Mesenchymal stem cell (in vitro differentiated cells and primary cell): ENCODE results near the gene SDHA.
A peak's percentile ranks its signal among the peaks of the same experiment; 100 is the strongest.
"Not testable (repeated sequence)": the region's sequence is repeated elsewhere in the genome, so short reads cannot be mapped to it uniquely, and the experiment has no call there.

Experiments
- DNase-seq: peaks from one replicate; pipeline ENCODE4 v3.0.0-alpha.2; 2013
- H2AFZ ChIP-seq: one replicate; pipeline ENCODE4 v1.6.1; 2013; ENCODE audit warnings: low read depth, mild to moderate bottlenecking, control low read depth, inconsistent platforms, low read length, moderate library complexity
- H2AK5ac ChIP-seq: 2 replicates; pipeline ENCODE4 v1.6.1; 2013; ENCODE audit warnings: low read length, moderate library complexity, mild to moderate bottlenecking, inconsistent platforms; ENCODE audit not compliant: severe bottlenecking
- H2BK120ac ChIP-seq: one replicate; pipeline ENCODE4 v1.6.1; 2013; ENCODE audit warnings: low read depth, mild to moderate bottlenecking, inconsistent platforms, low read length, moderate library complexity
- H2BK12ac ChIP-seq, 2 experiments: one replicate each; pipeline ENCODE4 v1.6.1; 2013; ENCODE audit warnings: inconsistent platforms in 2 of 2, low read length in 2 of 2, mild to moderate bottlenecking in 2 of 2, moderate library complexity in 2 of 2, control low read depth in 1 of 2
- H2BK15ac ChIP-seq: one replicate; pipeline ENCODE4 v1.6.1; 2013; ENCODE audit warnings: mild to moderate bottlenecking, low read depth, inconsistent platforms; ENCODE audit not compliant: poor library complexity, severe bottlenecking
- H2BK5ac ChIP-seq: 2 replicates; pipeline ENCODE4 v1.6.1; 2013; ENCODE audit warnings: low read depth, mild to moderate bottlenecking, low read length, control low read depth, inconsistent platforms; ENCODE audit not compliant: poor library complexity, severe bottlenecking
- H3K14ac ChIP-seq, 2 experiments: one replicate each; pipeline ENCODE4 v1.6.1; 2013; ENCODE audit warnings: inconsistent platforms in 2 of 2, low read length in 2 of 2, control low read depth in 1 of 2, mild to moderate bottlenecking in 1 of 2, moderate library complexity in 1 of 2
- H3K18ac ChIP-seq, 2 experiments: one replicate each; pipeline ENCODE4 v1.6.1; 2013; ENCODE audit warnings: inconsistent platforms in 2 of 2, low read length in 2 of 2, control low read depth in 1 of 2, low read depth in 1 of 2, mild to moderate bottlenecking in 1 of 2
- H3K23ac ChIP-seq, 2 experiments: one replicate each; pipeline ENCODE4 v1.6.1; 2013; ENCODE audit warnings: inconsistent platforms in 2 of 2, low read length in 2 of 2, mild to moderate bottlenecking in 2 of 2, moderate library complexity in 2 of 2, control low read depth in 1 of 2
- H3K27ac ChIP-seq: 2 replicates; pipeline ENCODE4 v1.5.1; 2013; ENCODE audit warnings: mild to moderate bottlenecking, moderate library complexity, low read length, control low read depth, inconsistent platforms; ENCODE audit not compliant: poor library complexity, severe bottlenecking
- H3K27me3 ChIP-seq, 2 experiments: 2 replicates each; pipeline versions ENCODE4 v1.6.1 to v1.7.0; 2013; ENCODE audit warnings: low read length in 2 of 2, mild to moderate bottlenecking in 2 of 2, moderate library complexity in 2 of 2, control low read depth in 1 of 2, inconsistent platforms in 1 of 2; ENCODE audit not compliant: control insufficient read depth in 1 of 2, insufficient read depth in 1 of 2
- H3K36me3 ChIP-seq, 2 experiments: 2 replicates each; pipeline versions ENCODE4 v1.6.1 to v1.7.0; 2013; ENCODE audit warnings: low read length in 2 of 2, control low read depth in 1 of 2, inconsistent platforms in 1 of 2, low read depth in 1 of 2, mild to moderate bottlenecking in 1 of 2; ENCODE audit not compliant: insufficient read depth in 2 of 2, control insufficient read depth in 1 of 2
- H3K4ac ChIP-seq, 2 experiments: one replicate each; pipeline ENCODE4 v1.6.1; 2013; ENCODE audit warnings: inconsistent platforms in 2 of 2, low read length in 2 of 2, mild to moderate bottlenecking in 2 of 2, moderate library complexity in 2 of 2, control low read depth in 1 of 2, low read depth in 1 of 2
- H3K4me1 ChIP-seq: 2 replicates; pipeline ENCODE4 v1.6.1; 2013; ENCODE audit warnings: low read depth, low read length, control low read depth; ENCODE audit not compliant: control insufficient read depth, insufficient read depth
- H3K4me2 ChIP-seq: 2 replicates; pipeline ENCODE4 v1.6.1; 2013; ENCODE audit warnings: low read length, mild to moderate bottlenecking, inconsistent platforms; ENCODE audit not compliant: poor library complexity, severe bottlenecking
- H3K4me3 ChIP-seq, 2 experiments: 2 replicates each; pipeline versions ENCODE4 v1.5.1 to v1.7.0; 2013; ENCODE audit warnings: low read length in 2 of 2, mild to moderate bottlenecking in 2 of 2, control low read depth in 1 of 2, low read depth in 1 of 2; ENCODE audit not compliant: insufficient read depth in 1 of 2
- H3K79me1 ChIP-seq: replicated peaks from 2 replicates; pipeline ENCODE4 v1.6.1; 2013; ENCODE audit warnings: mild to moderate bottlenecking, control low read depth, low read length, inconsistent platforms; ENCODE audit not compliant: poor library complexity, severe bottlenecking
- H3K9ac ChIP-seq: 2 replicates; pipeline ENCODE4 v1.7.0; 2013; ENCODE audit warnings: mild to moderate bottlenecking, low read length, moderate library complexity
- H3K9me3 ChIP-seq: 2 replicates; pipeline ENCODE4 v1.7.0; 2013; ENCODE audit warnings: mild to moderate bottlenecking, low read length; ENCODE audit not compliant: control insufficient read depth
- H4K8ac ChIP-seq: one replicate; pipeline ENCODE4 v1.6.1; 2013; ENCODE audit warnings: inconsistent platforms, mild to moderate bottlenecking, low read length, moderate library complexity
- H4K91ac ChIP-seq: one replicate; pipeline ENCODE4 v1.6.1; 2013; ENCODE audit warnings: mild to moderate bottlenecking, low read length, inconsistent platforms
- WGBS: methylation state at CpG from one replicate; pipeline ENCODE4 v1.1.7; 2013; ENCODE audit warnings: mixed read lengths; 5-methylcytosine and 5-hydroxymethylcytosine counted together

Gene SDHA

DNA sequence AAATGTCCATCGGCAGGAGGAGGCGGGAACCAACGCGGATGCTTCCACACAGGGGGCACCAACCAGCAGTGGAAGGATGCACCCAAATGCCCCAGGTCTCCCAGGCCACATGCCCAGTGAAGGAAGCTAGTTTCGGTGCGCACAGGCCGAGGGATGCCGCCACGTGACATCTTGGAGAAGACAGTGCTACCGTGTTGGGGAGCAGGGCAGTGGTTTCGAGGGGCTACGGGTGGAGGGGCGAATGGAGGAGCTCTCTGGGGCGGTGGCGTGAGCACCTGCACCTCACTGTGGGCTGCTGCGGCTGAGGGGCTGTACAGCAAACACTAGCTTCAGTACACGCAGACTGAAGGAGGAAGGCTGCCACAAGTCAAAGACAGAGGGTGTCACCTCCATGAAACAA is 76.7 kb downstream of the SDHA start:
- H2AK5ac ChIP-seq, H2BK15ac ChIP-seq, H3K18ac ChIP-seq, H3K4ac ChIP-seq, H3K27me3 ChIP-seq, H2BK5ac ChIP-seq, H4K91ac ChIP-seq, H4K8ac ChIP-seq, H3K4me3 ChIP-seq, H3K9me3 ChIP-seq, H2BK120ac ChIP-seq, H2AFZ ChIP-seq, H3K23ac ChIP-seq, H2BK12ac ChIP-seq, DNase-seq, H3K4me2 ChIP-seq, H3K9ac ChIP-seq, H3K27ac ChIP-seq, H3K14ac ChIP-seq: not testable (repeated sequence)
- H3K79me1 ChIP-seq, result peaks cover 13% of the 10 kb centered on the region
- WGBS, result 98% methylated on average over 13 of the region's 17 CpGs
- H3K36me3 ChIP-seq, result peaks cover 10 to 11% of the 10 kb centered on the region in 2 experiments
- H3K4me1 ChIP-seq, result peaks cover 16% of the 10 kb centered on the region

DNA sequence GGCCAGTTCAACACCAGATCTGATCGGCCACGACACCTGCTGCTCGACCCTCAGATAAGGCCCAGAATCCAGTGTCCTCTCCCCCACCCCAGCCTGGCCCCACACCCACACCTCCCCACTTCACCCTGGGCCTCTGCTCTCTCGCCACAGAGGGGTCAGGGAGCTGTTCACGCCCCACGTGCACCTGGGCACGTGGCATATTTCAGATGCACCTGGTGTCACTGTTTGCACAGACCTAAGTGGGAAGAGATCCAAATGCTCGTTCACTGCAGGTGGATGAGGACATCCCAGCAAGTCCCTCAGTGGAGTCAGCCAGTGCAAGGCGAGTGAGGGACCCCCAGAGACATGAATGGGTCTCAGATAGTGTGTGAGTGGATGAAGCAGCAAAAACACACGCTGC is 78.1 kb downstream of the SDHA start:
- not testable (repeated sequence) for H3K27ac ChIP-seq, H2AK5ac ChIP-seq, H4K91ac ChIP-seq, H2BK15ac ChIP-seq, H2BK5ac ChIP-seq, H3K4ac ChIP-seq, H3K23ac ChIP-seq, H3K9ac ChIP-seq, H3K9me3 ChIP-seq, H3K4me3 ChIP-seq, H3K4me2 ChIP-seq, H2BK12ac ChIP-seq, DNase-seq, H2BK120ac ChIP-seq, H4K8ac ChIP-seq, H3K27me3 ChIP-seq, H2AFZ ChIP-seq, H3K18ac ChIP-seq
- Histone ChIP-seq H3K36me3 (peaks cover 8 to 15% of the 10 kb centered on the region in 2 experiments), H3K79me1 (peaks cover 14% of the 10 kb centered on the region), H3K14ac (peak overlapping the region in 1 of 2 experiments; percentile 65), H3K4me1 (peaks cover 16% of the 10 kb centered on the region)
- 83% methylated on average over 10 of the region's 10 CpGs for WGBS

DNA sequence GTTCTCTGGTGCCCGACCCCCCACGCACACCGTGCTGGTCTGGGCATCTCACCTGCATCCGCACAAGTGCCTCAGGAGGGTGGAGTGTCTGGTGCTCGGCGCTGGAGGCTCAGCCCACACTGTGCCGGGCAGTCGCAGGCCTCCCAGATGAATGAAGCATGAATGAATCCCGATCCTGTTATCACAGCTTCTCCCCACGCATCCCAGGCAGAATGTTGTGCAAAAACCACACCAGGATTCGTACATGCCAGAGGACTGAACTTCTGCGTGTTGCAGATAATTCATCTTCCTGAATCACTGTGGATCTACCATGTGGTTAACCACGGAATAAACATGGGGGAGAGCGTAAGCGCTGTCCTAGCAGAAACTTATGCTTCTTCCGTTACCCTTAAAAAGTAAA is 78.8 kb downstream of the SDHA start:
- H4K8ac ChIP-seq, H2BK15ac ChIP-seq, H3K9ac ChIP-seq, H3K4me3 ChIP-seq, H3K4ac ChIP-seq, H3K4me2 ChIP-seq, H3K27me3 ChIP-seq, H2AK5ac ChIP-seq, H4K91ac ChIP-seq, H3K14ac ChIP-seq, H3K23ac ChIP-seq, H2BK120ac ChIP-seq, H3K9me3 ChIP-seq, H2BK5ac ChIP-seq, H2AFZ ChIP-seq, H3K27ac ChIP-seq, H2BK12ac ChIP-seq, H3K18ac ChIP-seq: not testable (repeated sequence)
- peaks cover 16% of the 10 kb centered on the region for H3K4me1 ChIP-seq
- H3K36me3 ChIP-seq, result peaks cover 4 to 12% of the 10 kb centered on the region in 2 experiments
- WGBS, result 21% methylated on average over 11 of the region's 16 CpGs
- peaks cover 12% of the 10 kb centered on the region for H3K79me1 ChIP-seq
- peak; percentile 93 for DNase-seq

DNA sequence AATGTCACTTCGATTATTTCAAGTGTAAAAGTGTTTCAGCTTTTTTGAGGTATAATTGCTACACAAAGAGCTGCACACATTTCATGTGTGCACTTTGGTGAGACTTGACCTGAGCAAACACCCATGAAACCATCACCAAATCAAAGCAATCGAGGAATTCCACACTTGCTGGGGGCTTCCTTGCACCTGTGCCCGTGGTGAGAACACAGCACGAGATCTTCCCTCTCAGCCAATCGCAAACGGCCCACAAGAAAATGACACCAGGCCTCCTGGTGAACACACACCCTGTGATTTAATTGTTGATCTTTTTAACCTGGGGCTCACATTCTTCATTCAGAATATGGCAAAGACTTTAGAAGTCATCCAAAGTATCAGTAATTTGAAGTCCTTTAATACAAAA is 79.3 kb downstream of the SDHA start:
- H3K4ac ChIP-seq, H2AK5ac ChIP-seq, H3K9me3 ChIP-seq, H2BK5ac ChIP-seq, DNase-seq, H3K9ac ChIP-seq, H3K4me2 ChIP-seq, H3K27ac ChIP-seq, H2BK120ac ChIP-seq, H2BK12ac ChIP-seq, H3K23ac ChIP-seq, H4K91ac ChIP-seq, H3K18ac ChIP-seq, H2AFZ ChIP-seq, H2BK15ac ChIP-seq, H3K27me3 ChIP-seq, H4K8ac ChIP-seq, H3K4me3 ChIP-seq, H3K14ac ChIP-seq: not testable (repeated sequence)
- 62% methylated on average over 3 of the region's 6 CpGs for WGBS
- Histone ChIP-seq H3K4me1 (peaks cover 21% of the 10 kb centered on the region), H3K36me3 (peaks cover 4 to 12% of the 10 kb centered on the region in 2 experiments), H3K79me1 (peaks cover 12% of the 10 kb centered on the region)
